PC-3 (cell line): ENCODE data around the gene PRELID1. TPM values are rescaled to one million over a fixed set of nuclear protein-coding genes. Genes with fewer than 3 reads are reported as not detected.

ENCODE experiments used
- ATAC-seq: fragments of 200-7000 bp; cut with Tn5 transposase; 2 replicates; pipeline ENCODE4 v1.9.1; 2020; ENCODE audit warnings: mild to moderate bottlenecking, moderate library complexity
- BruUV-seq: library from RNA; stranded (reverse); fragments of 400-500 nt; replicated peaks from 2 replicates; lab custom pipeline; 2021; lab: Mats Ljungman, UMichigan
- CTCF ChIA-PET: fragments of 300-600 bp; sonication (Branson Sonifier 250); formaldehyde crosslinking; loops from one replicate; lab custom pipeline; 2022; ENCODE audit warnings: antibody characterized with exemption; lab: Charles Lee
- POLR2A ChIA-PET: fragments of 300-600 bp; sonication (Branson Sonifier 250); formaldehyde crosslinking; loops from one replicate; lab custom pipeline; 2022; ENCODE audit warnings: antibody characterized with exemption; ENCODE audit not compliant: unreplicated experiment; lab: Charles Lee
- DNase-seq: peaks from one replicate; pipeline ENCODE4 v3.0.0-alpha.2; 2015
- H2AFZ ChIP-seq: fragments of 300-600 bp; sonication (generic); 2 replicates; pipeline ENCODE4 v1.6.0; 2016; ENCODE audit warnings: antibody characterized with exemption, low read length
- H3F3A ChIP-seq: fragments of 300-600 bp; sonication (generic); one replicate; pipeline ENCODE4 v1.6.0; 2017; ENCODE audit warnings: antibody characterized with exemption, low read length, control low read depth, mild to moderate bottlenecking; ENCODE audit not compliant: unreplicated experiment
- H3K27ac ChIP-seq: fragments of 300-600 bp; sonication (generic); 2 replicates; pipeline ENCODE4 v1.5.1; 2016; ENCODE audit warnings: mild to moderate bottlenecking, low read length
- H3K27me3 ChIP-seq: fragments of 300-600 bp; sonication (generic); 2 replicates; pipeline ENCODE4 v1.6.1; 2016; ENCODE audit warnings: low read length, mixed read lengths
- H3K36me3 ChIP-seq: fragments of 300-600 bp; sonication (generic); 2 replicates; pipeline ENCODE4 v1.6.1; 2016; ENCODE audit warnings: low read depth, mixed run types, low read length, mixed read lengths
- H3K4me1 ChIP-seq: fragments of 300-600 bp; sonication (generic); 2 replicates; pipeline ENCODE4 v1.5.1; 2016; ENCODE audit warnings: low read length; ENCODE audit not compliant: insufficient read depth
- H3K4me2 ChIP-seq: fragments of 300-600 bp; sonication (generic); 2 replicates; pipeline ENCODE4 v1.6.0; 2016; ENCODE audit warnings: low read length
- H3K4me3 ChIP-seq: fragments of 300-600 bp; sonication (generic); 2 replicates; pipeline ENCODE4 v1.5.1; 2016; ENCODE audit warnings: mild to moderate bottlenecking, low read length, mixed read lengths
- H3K79me2 ChIP-seq: fragments of 300-600 bp; sonication (generic); 2 replicates; pipeline ENCODE4 v1.6.1; 2017; ENCODE audit warnings: low read length, mixed read lengths
- H3K9ac ChIP-seq: fragments of 300-600 bp; sonication (generic); 2 replicates; pipeline ENCODE4 v1.6.0; 2016; ENCODE audit warnings: mild to moderate bottlenecking, low read length
- H3K9me2 ChIP-seq: fragments of 300-600 bp; sonication (generic); replicated peaks from 2 replicates; pipeline ENCODE4 v1.6.1; 2016; ENCODE audit warnings: mixed run types, low read length, mixed read lengths
- H3K9me3 ChIP-seq: fragments of 300-600 bp; sonication (generic); 2 replicates; pipeline ENCODE4 v1.6.1; 2016; ENCODE audit warnings: low read length, mixed read lengths
- H4K20me1 ChIP-seq: fragments of 300-600 bp; sonication (generic); 2 replicates; pipeline ENCODE4 v1.6.1; 2016; ENCODE audit warnings: low read length, mixed read lengths
- CTCF ChIP-seq: fragments of 300-600 bp; sonication (generic); conservative IDR thresholded peaks from 2 replicates; pipeline ENCODE4 v1.5.1; 2017; ENCODE audit warnings: antibody characterized with exemption, low read depth, mild to moderate bottlenecking, low read length
- EZH2 ChIP-seq: fragments of 300-600 bp; sonication (generic); IDR thresholded peaks from one replicate; pipeline ENCODE4 v1.6.1; 2017; ENCODE audit warnings: antibody characterized with exemption, mild to moderate bottlenecking, low read length; ENCODE audit not compliant: unreplicated experiment
- EZH2phosphoT487 ChIP-seq: fragments of 300-600 bp; sonication (generic); IDR thresholded peaks from 2 replicates; pipeline ENCODE4 v1.6.1; 2018; ENCODE audit warnings: mild to moderate bottlenecking, antibody characterized with exemption, low read length, borderline replicate concordance
- intact Hi-C: fragments of 100-400 bp; cut with micrococcal nuclease; formaldehyde crosslinking; loops from 2 replicates; pipeline ENCODE4 v1.9.0; 2023
- total RNA-seq: library from RNA; depleted of rRNA; stranded (reverse); fragments of >200 nt; gene quantifications from 2 replicates; pipeline ENCODE4 v1.2.3, GENCODE V29; 2014

The PRELID1 gene
- total RNA-seq, 1 experiment from 2014 or later: 505 TPM

DNA sequence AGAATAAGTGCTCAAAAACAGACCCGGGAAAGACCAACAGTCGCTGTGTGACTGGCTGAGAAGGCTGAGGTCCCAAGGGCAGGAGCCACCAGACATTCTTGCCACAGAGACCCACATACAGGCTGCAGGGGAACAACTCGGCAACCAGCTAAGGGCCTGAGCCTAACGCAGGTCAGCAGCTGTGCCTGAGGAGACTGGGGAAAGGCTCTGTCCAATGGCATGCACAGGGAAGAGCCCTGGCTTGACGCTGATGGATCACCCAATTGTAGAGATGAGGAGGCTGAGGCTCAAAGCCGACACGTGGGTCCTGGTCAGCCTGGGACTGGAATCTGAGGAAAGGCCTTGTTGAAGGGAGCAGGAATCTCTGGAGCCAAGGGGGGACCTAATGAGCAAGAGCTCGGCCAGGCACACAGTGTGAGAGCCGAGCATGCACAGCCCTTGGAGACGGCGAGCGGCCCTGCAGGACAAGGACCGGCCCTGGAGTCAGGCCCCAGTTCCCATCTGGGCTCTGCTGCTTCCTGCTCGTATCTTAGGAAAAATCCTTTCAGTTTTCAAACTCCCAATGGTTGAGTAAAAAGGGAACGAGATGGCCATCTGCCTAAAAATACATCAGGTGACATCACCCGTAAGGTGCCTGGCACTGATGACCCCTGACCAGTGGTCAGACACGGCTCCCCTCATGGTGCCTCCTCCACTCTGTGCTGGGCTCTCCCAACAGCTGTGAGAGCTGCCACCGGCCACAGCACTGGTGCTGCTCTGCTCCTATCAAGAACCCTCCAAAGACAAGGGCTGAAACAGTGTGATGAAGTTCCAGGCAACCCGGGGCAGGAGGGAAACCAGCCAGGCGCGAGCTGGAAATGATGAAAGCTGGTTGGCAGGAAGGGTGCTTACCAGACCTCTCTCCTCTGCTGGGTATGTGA, 31.4 kb downstream of the PRELID1 start:
- no peak for TF ChIP-seq EZH2phosphoT487
- TF ChIP-seq EZH2: no peak
- no peak for TF ChIP-seq CTCF
- Histone ChIP-seq H3F3A (no peaks in the 10 kb centered on the region), H3K79me2 (peaks cover 14% of the 10 kb centered on the region), H4K20me1 (0 out of 2 replicates have a peak, but pooled peaks cover 4% of the 10 kb centered on the region), H3K27me3 (no peaks in the 10 kb centered on the region), H3K4me1 (no peaks in the 10 kb centered on the region), H3K4me3 (no peak overlapping the region), H3K36me3 (peaks cover 16% of the 10 kb centered on the region; the same call in 1 of the 2 replicates), H3K9me3 (no peaks in the 10 kb centered on the region), H3K4me2 (no peak overlapping the region), H2AFZ (no peak overlapping the region), H3K27ac (no peak overlapping the region), H3K9me2 (no peaks in the 10 kb centered on the region), H3K9ac (no peak overlapping the region)
- ATAC-seq: no peak
- BruUV-seq: no TSS peak
- ChIA-PET CTCF (no interaction called here), POLR2A (no interaction called here)
- no peak for DNase-seq
- intact Hi-C loops: no loop called here

DNA sequence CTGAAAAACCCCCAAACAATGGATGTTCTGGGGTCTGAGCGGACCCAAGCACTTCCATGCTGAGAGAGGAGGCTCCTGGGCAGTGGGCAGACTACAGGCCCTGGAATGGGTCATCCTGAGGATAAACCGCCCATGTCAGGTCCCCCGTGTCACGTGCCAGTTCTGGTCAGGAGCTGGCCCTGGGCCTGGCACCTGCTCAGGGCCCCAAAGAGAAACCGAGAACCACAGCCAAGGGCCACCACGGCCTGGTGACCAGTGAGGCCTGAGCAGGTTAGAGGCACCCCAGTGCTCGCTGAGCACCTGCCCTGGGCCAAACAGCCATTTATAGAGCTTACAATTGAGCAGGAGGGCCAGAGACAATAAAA, 32.1 kb downstream of the PRELID1 start:
- H3K4me1 ChIP-seq: no peaks in the 10 kb centered on the region
- H4K20me1 ChIP-seq: 0 out of 2 replicates have a peak, but pooled peaks cover 4% of the 10 kb centered on the region
- H3K36me3 ChIP-seq: peaks cover 16% of the 10 kb centered on the region; the same call in 1 of the 2 replicates
- H3K27ac ChIP-seq: no peak overlapping the region
- ATAC-seq: no peak
- H3K4me3 ChIP-seq: no peak overlapping the region
- no peaks in the 10 kb centered on the region for H3K9me3 ChIP-seq
- no peaks in the 10 kb centered on the region for H3F3A ChIP-seq
- no peak overlapping the region for H3K9ac ChIP-seq
- TF ChIP-seq CTCF (no peak), EZH2phosphoT487 (no peak), EZH2 (no peak)
- CTCF ChIA-PET: interaction anchor here (0.6 kb wide), 1 partner anchor 13 kb away, joined by 4 read pairs; no protein-coding TSS in a partner anchor
- intact Hi-C loops: loop anchor here (1.0 kb wide), 1 partner anchor 17 kb away; no protein-coding TSS in a partner anchor
- peaks cover 18% of the 10 kb centered on the region for H3K79me2 ChIP-seq
- BruUV-seq: no TSS peak
- DNase-seq: no peak
- no peak overlapping the region for H2AFZ ChIP-seq
- H3K4me2 ChIP-seq: no peak overlapping the region
- POLR2A ChIA-PET: no interaction called here
- no peaks in the 10 kb centered on the region for H3K9me2 ChIP-seq
- no peaks in the 10 kb centered on the region for H3K27me3 ChIP-seq
